Karpas-422 (cell line): Measurements from ENCODE around the gene KIF6. TPM values are rescaled to one million over a fixed set of nuclear protein-coding genes. Genes with fewer than 3 reads are reported as not detected.

Experiments
- DNase-seq: peaks from one replicate; pipeline ENCODE4 v3.0.0-alpha.2; 2015
- H2AFZ ChIP-seq: fragments of 200-600 bp; sonication (generic); 2 replicates; pipeline ENCODE4 v1.6.1; 2014; ENCODE audit warnings: antibody characterized with exemption, low read length, mixed read lengths
- H3K27ac ChIP-seq: fragments of 200-600 bp; sonication (generic); 2 replicates; pipeline ENCODE4 v1.5.1; 2014; ENCODE audit warnings: mild to moderate bottlenecking, low read length, moderate library complexity
- H3K27me3 ChIP-seq: fragments of 200-600 bp; sonication (generic); 2 replicates; pipeline ENCODE4 v1.6.1; 2014; ENCODE audit warnings: low read length, mixed read lengths
- H3K36me3 ChIP-seq: fragments of 200-600 bp; sonication (generic); 2 replicates; pipeline ENCODE4 v1.6.1; 2014; ENCODE audit warnings: low read length, mixed read lengths; ENCODE audit not compliant: insufficient read depth
- H3K4me1 ChIP-seq: fragments of 200-600 bp; sonication (generic); 2 replicates; pipeline ENCODE4 v1.6.1; 2014; ENCODE audit warnings: mild to moderate bottlenecking, low read length, mixed read lengths
- H3K4me2 ChIP-seq: fragments of 200-600 bp; sonication (generic); 2 replicates; pipeline ENCODE4 v1.6.1; 2014; ENCODE audit warnings: low read length, low read depth, mild to moderate bottlenecking; ENCODE audit not compliant: poor library complexity, severe bottlenecking
- H3K4me3 ChIP-seq: fragments of 200-600 bp; sonication (generic); 2 replicates; pipeline ENCODE4 v1.5.1; 2014; ENCODE audit warnings: mild to moderate bottlenecking, antibody characterized with exemption, low read length, mixed read lengths
- H3K79me2 ChIP-seq: fragments of 200-600 bp; sonication (generic); 2 replicates; pipeline ENCODE4 v1.6.1; 2014; ENCODE audit warnings: mild to moderate bottlenecking, low read length, mixed read lengths
- H3K9ac ChIP-seq: fragments of 200-600 bp; sonication (generic); 2 replicates; pipeline ENCODE4 v1.6.0; 2014; ENCODE audit warnings: low read length
- H3K9me2 ChIP-seq: fragments of 200-600 bp; sonication (generic), shearing (Covaris generic); replicated peaks from 2 replicates; pipeline ENCODE4 v1.6.0; 2014; ENCODE audit warnings: mild to moderate bottlenecking, low read length, moderate library complexity; ENCODE audit not compliant: insufficient read depth
- H3K9me3 ChIP-seq: fragments of 300-700, 200-600 bp; sonication (generic); 2 replicates; pipeline ENCODE4 v1.6.1; 2014; ENCODE audit warnings: low read length, mixed read lengths
- H4K20me1 ChIP-seq: fragments of 200-600 bp; sonication (generic); 2 replicates; pipeline ENCODE4 v1.6.1; 2014; ENCODE audit warnings: mild to moderate bottlenecking, antibody characterized with exemption, low read length, low read depth; ENCODE audit not compliant: insufficient read depth
- total RNA-seq: library from RNA; depleted of rRNA; stranded (reverse); fragments of >200 nt; shearing (Covaris generic); gene quantifications from 2 replicates; pipeline ENCODE4 v1.2.3, GENCODE V29; 2014; ENCODE audit warnings: low replicate concordance

KIF6 gene
- total RNA-seq, 1 experiment from 2014 or later = not detected

DNA sequence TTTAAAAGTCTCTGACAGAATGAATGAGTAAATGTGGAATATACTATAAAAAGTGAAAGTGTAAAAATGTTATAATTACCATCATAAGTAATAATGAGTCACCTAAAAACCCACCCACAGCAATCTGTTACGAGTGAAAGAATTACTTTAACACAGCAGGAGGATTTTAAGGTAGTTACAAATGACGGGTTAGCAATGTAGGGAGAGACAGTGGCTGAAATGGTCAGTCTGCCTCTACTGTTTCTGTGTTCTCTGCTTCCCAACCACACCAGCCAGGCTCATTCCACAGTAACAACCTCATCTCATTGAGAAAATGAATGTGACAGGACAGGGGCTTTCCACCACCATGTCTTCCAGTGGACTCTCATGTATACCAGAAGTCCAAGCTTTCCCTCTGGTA lies 278.3 kb downstream of the KIF6 start:
- no peak overlapping the region for H3K27ac ChIP-seq
- H3K4me1 ChIP-seq = no peaks in the 10 kb centered on the region
- no peak overlapping the region for H3K4me3 ChIP-seq
- DNase-seq = no peak
- no peaks in the 10 kb centered on the region for H3K79me2 ChIP-seq
- no peak overlapping the region for H3K4me2 ChIP-seq
- no peak overlapping the region for H3K9ac ChIP-seq
- H4K20me1 ChIP-seq = no peaks in the 10 kb centered on the region
- H3K9me3 ChIP-seq = no peaks in the 10 kb centered on the region
- H3K9me2 ChIP-seq = no peaks in the 10 kb centered on the region
- no peaks in the 10 kb centered on the region for H3K27me3 ChIP-seq
- H2AFZ ChIP-seq = no peak overlapping the region
- H3K36me3 ChIP-seq = no peaks in the 10 kb centered on the region

DNA sequence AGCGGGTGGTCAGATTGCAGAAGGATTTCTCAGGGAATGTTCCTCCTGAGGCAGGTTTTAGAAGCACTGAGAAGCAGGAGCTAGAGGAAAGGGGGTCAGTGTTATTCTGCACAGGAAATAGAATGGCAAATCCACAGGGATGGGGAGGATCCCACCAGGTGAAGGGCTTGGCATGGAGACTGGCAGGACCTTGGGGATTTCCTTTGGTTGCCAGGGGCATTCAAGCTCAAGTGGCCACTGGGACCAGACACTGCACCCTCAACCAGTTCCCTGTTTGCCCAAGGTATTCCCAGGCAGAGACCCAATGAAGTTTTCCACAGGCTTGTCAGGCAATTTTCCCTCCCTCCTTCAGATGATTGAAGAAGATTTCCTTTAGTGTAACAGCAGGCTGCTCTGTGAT lies 279.5 kb downstream of the KIF6 start:
- Histone ChIP-seq H3K4me3 (no peak overlapping the region), H3K9me2 (no peaks in the 10 kb centered on the region), H3K36me3 (no peaks in the 10 kb centered on the region), H3K27me3 (no peaks in the 10 kb centered on the region), H3K4me1 (no peaks in the 10 kb centered on the region), H2AFZ (no peak overlapping the region), H3K9ac (no peak overlapping the region), H3K4me2 (no peak overlapping the region), H4K20me1 (no peaks in the 10 kb centered on the region), H3K9me3 (no peaks in the 10 kb centered on the region), H3K27ac (no peak overlapping the region), H3K79me2 (no peaks in the 10 kb centered on the region)
- DNase-seq = no peak

GRCh38 chr6:39444479-39445019 lies 280.7 kb downstream of the KIF6 start:
- Histone ChIP-seq H3K4me2 (no peak overlapping the region), H3K4me1 (no peaks in the 10 kb centered on the region)

DNA sequence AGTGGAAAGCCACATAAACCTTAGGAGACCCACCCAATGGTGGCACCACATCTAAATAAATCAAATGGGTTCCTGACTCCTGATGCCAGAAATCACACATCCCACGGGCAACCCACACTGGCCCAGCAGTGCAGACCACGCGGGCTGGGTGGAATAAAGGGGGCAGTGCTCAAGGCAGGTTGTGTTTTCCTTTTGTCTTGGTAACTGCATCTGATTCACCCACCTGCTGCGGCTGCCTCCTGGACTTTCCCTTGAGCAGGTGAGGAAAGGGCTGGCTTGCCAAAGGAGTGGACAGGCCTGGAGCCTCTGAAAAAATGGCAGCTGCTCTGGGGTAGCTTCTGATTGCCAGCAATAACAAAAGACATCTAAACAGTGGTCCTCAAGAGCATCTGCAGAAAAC lies 283.2 kb downstream of the KIF6 start:
- Histone ChIP-seq H3K9me3 (no peaks in the 10 kb centered on the region), H3K4me3 (no peak overlapping the region), H3K9ac (no peak overlapping the region), H4K20me1 (no peaks in the 10 kb centered on the region), H3K27me3 (no peaks in the 10 kb centered on the region), H3K9me2 (no peaks in the 10 kb centered on the region), H2AFZ (no peak overlapping the region), H3K4me2 (no peak overlapping the region), H3K4me1 (no peaks in the 10 kb centered on the region), H3K36me3 (no peaks in the 10 kb centered on the region), H3K79me2 (no peaks in the 10 kb centered on the region), H3K27ac (no peak overlapping the region)
- DNase-seq = no peak

More at GRCh38 chr6:39444479-39445019, 280.7 kb downstream of the KIF6 start:
- Histone ChIP-seq H3K9ac (no peak overlapping the region), H4K20me1 (no peaks in the 10 kb centered on the region), H2AFZ (no peak overlapping the region), H3K27me3 (no peaks in the 10 kb centered on the region), H3K9me3 (no peaks in the 10 kb centered on the region), H3K36me3 (no peaks in the 10 kb centered on the region), H3K9me2 (no peaks in the 10 kb centered on the region), H3K4me3 (no peak overlapping the region), H3K27ac (no peak overlapping the region), H3K79me2 (no peaks in the 10 kb centered on the region)
- DNase-seq = no peak

- no peaks in the 10 kb centered on the region for H3K36me3 ChIP-seq
- H3K9me3 ChIP-seq = no peaks in the 10 kb centered on the region
- no peak overlapping the region for H3K27ac ChIP-seq
- no peak overlapping the region for H2AFZ ChIP-seq
- no peak overlapping the region for H3K9ac ChIP-seq
- no peak overlapping the region for H3K4me2 ChIP-seq
- no peaks in the 10 kb centered on the region for H3K4me1 ChIP-seq
- H3K4me3 ChIP-seq = no peak overlapping the region
- no peak for DNase-seq
- H4K20me1 ChIP-seq = no peaks in the 10 kb centered on the region
- no peaks in the 10 kb centered on the region for H3K79me2 ChIP-seq
- H3K9me2 ChIP-seq = no peaks in the 10 kb centered on the region
- no peaks in the 10 kb centered on the region for H3K27me3 ChIP-seq
These were observed 283.9 kb downstream of the KIF6 start for GRCh38 chr6:39441301-39441700.

DNA sequence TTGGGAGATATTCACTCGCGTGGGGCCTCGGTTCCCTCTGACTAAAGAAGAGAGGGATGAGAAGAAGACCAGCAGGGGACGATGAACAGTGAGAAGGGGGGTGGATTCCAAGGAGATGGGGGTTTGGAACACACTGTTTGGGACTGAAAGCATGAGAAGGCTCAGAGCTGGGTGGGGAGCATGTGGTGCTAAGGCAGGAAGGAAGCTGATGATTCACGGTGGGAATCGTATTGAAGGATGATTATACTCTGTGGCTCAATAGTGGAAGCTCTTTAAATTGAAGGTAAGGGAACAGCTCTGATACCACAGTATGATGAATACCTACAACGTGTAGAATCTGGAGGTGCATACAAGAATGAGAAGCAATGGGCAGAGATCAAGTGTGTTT lies 285.2 kb downstream of the KIF6 start:
- Histone ChIP-seq H3K9me2 (no peaks in the 10 kb centered on the region), H3K79me2 (no peaks in the 10 kb centered on the region), H3K4me2 (no peak overlapping the region), H2AFZ (no peak overlapping the region), H3K27me3 (no peaks in the 10 kb centered on the region), H3K9me3 (no peaks in the 10 kb centered on the region), H3K9ac (no peak overlapping the region), H3K4me1 (no peaks in the 10 kb centered on the region), H4K20me1 (no peaks in the 10 kb centered on the region), H3K4me3 (no peak overlapping the region), H3K36me3 (no peaks in the 10 kb centered on the region), H3K27ac (no peak overlapping the region)
- DNase-seq = no peak

- no peaks in the 10 kb centered on the region for H3K79me2 ChIP-seq
- H2AFZ ChIP-seq = no peak overlapping the region
- H3K27me3 ChIP-seq = no peaks in the 10 kb centered on the region
- no peaks in the 10 kb centered on the region for H3K9me3 ChIP-seq
- H3K36me3 ChIP-seq = no peaks in the 10 kb centered on the region
- H3K9ac ChIP-seq = no peak overlapping the region
- H3K27ac ChIP-seq = no peak overlapping the region
- H3K4me3 ChIP-seq = no peak overlapping the region
- H3K9me2 ChIP-seq = no peaks in the 10 kb centered on the region
- no peaks in the 10 kb centered on the region for H4K20me1 ChIP-seq
- no peaks in the 10 kb centered on the region for H3K4me1 ChIP-seq
- no peak overlapping the region for H3K4me2 ChIP-seq
- DNase-seq = no peak
These were observed 285.7 kb downstream of the KIF6 start for GRCh38 chr6:39439342-39440038.

GRCh38 chr6:39433630-39434029 lies 291.6 kb downstream of the KIF6 start:
- no peaks in the 10 kb centered on the region for H3K9me2 ChIP-seq
- no peak overlapping the region for H2AFZ ChIP-seq
- no peaks in the 10 kb centered on the region for H3K4me1 ChIP-seq
- H3K9ac ChIP-seq = no peak overlapping the region
- H3K27ac ChIP-seq = no peak overlapping the region
- no peaks in the 10 kb centered on the region for H4K20me1 ChIP-seq
- no peaks in the 10 kb centered on the region for H3K27me3 ChIP-seq
- H3K36me3 ChIP-seq = no peaks in the 10 kb centered on the region
- no peaks in the 10 kb centered on the region for H3K79me2 ChIP-seq
- H3K4me2 ChIP-seq = no peak overlapping the region
- no peaks in the 10 kb centered on the region for H3K9me3 ChIP-seq
- no peak for DNase-seq
- H3K4me3 ChIP-seq = no peak overlapping the region
